GM19372 (cell line): Measurements from ENCODE around the gene GSS.

Source experiments
- ATAC-seq: cut with Tn5 transposase; IDR thresholded peaks from one replicate; pipeline ENCODE4 v1.9.1; 2021; ENCODE audit warnings: mild to moderate bottlenecking, low read depth, moderate library complexity; ENCODE audit not compliant: unreplicated experiment

Gene GSS

GRCh38 chr20:34979366-34980153, 24.0 kb upstream of the GSS start:
- no peak for ATAC-seq

DNA sequence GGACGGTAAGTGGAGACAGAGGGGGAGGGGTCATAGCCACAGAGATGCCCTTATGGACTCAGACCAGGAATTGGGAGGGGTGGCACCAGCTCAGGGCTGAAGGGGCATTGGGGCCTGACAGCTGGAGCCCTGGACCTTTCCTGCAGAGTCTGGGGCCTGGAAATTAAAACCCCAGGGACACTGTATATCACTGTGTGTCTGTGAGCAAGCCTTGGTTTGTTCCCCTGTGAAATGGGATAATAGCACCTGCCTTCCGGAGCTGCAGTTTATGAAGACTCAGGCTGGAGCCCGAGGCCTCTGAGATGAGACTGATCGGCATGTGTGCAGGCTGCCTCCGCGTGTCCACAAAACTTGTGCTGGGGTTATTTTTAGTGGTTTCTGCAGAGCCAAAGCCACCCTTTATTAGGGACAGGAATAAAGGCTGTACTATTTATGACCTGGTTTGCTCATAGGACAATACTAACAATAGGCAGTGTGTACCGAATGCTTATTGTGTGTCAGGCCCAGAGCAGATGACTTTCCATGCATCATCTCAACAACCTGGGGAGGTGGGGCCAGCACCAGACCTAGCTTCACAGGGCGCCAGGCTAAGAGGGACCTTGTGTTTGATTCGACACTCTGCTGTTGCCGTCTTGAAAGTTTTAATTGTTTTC, 22.6 kb upstream of the GSS start:
- no peak for ATAC-seq

- no peak for ATAC-seq
These were observed 21.9 kb upstream of the GSS start for GRCh38 chr20:34977365-34978091.

GRCh38 chr20:34976286-34976685, 20.7 kb upstream of the GSS start:
- no peak for ATAC-seq

DNA sequence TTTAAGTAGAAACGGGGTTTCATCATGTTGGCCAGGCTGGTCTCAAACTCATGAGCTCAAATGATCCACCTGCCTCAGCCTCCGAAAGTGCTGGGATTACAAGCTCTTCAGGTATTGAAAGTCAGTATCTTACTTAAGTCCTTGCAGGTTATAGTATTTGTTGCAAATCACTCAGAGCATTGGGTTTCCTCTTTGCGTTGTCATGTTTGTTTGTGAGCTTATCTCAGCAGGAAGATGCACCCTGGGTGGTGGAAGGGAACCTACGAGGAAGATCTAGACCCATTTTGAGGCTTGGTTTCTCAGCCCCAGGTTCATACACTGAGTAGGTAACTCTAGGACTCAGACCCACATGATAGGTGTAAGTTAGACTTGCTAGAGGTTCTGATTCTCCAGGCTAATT, 18.6 kb upstream of the GSS start:
- ATAC-seq = no peak

DNA sequence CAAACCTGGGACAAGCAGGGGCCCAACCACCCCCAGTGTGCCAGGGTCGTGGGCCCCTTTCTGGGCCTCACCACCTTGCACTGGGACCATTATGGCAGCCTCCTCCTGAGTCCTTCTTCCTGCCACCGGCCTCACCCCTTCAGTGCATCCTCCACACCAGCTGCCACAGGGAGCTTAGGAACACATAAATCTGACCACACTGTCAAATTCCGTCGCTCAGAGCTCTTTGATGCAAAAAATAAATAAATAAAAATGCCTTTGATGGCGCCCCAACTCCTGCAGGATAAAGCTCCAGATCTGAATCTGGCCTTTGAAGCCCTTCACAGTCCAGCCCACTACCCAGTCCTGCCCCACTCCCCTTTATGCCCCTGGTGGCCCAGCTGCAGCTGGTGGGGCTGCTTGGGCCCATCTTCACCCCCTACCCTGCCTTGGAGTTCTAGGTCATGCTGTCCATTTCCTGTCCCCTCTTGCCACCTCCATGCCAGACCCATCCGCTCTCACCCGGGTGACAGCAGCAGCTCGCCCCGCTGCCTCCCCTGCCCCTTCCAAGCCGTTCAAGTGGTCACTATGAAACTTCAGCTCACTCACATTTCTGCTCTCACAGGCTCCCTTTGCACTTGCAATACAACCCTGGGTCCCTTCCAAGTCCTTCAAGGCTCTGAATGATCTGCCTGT, 16.1 kb upstream of the GSS start:
- ATAC-seq = no peak

DNA sequence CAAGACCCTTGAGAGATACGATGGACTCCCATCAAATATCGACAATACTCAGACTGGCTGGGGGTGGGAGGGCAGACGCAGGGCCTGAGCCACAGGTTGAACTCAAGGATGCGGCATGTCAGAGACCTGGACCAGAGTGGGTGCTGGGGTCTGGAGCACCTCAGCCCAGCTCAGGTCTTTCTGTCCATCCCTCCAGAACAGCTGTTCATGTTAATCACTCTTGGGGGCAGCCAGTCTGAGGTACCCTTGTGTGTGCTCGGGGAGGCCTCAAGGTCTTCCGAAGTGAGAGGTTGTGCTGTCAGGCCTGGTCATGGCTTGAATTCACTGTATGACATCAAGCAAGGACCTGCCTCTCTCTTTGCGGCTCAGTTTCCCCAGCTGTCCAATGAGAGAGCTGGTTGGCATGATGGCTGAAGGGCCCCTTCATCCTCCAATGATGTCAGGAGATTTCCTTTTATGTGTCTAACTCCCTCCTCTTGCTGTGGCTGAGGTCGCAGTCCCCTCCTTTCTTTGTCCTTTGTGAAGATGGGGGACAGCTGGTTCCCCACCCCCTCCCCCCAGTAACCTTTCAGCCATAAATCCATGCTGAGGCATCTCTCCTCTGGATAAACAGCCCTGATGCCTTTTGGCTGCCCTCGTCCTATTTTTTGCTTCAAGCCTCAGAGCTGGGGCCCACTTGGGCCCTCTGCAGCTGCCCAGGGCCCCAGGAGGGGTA, 15.4 kb upstream of the GSS start:
- no peak for ATAC-seq

DNA sequence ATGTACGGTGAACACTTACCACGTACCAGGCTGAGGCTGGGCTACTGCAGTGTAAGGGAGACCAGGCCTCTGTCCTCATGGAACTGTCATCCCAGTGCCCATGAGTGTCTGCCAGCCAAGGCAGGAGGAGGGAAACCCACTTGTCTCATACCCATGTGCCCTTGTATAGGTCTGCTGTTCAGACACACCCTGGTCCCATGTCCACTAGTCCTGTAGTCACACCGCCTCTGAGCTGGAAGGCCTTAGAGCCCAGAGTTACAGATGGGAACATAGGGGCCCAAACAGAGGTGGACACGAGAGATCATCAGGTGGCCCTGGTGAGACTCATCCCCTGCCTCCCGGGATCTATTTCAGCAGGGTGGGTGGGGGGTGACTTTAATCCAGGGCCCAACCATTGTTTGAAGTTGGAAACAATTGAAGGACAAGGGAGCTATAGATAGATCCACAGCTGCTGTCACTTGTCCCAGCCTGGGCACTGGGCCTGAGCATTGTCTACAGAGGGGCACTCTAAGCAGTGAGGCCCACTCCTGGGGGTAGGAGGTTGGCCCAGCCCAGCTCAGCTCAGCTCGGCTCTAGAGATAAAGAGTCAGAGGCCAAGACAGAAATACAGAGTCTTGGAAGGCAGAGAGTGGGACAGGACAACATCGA, 14.7 kb upstream of the GSS start:
- ATAC-seq = no peak

DNA sequence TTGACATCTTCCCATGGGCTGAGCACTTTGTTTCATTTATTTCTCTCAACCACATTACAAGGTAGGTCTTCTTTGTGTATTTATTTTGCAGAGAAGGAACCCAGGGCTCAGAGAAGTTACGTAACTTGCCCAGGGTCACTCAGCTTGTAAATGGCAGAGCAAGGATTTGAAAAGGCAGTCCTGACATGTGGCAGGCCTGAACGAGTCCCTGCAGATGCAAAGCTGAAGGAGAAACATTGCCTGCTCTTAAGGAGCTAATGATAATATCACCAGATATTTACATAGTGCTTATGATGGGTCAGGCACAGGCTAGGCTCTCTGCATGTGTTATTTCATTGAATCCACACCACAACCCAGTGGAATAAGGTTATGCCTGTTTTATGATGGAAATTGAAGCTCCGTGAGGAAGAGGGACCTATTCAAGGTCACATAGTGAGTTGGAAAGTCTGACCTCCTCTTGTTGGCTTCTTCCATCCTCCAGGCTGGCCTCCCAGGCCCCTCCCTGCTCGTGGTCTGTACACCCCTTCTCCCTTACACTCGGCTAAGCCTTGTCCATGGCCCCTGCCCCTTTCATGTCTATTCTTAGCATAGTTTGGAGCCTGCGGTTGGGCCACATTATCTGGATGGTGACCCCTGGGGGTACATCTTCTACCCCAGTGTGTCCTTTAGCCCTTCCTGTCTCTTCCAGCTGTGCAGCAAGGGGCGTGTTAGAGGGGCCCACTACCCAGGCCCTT, 12.6 kb upstream of the GSS start:
- no peak for ATAC-seq

- no peak for ATAC-seq
These were observed 11.8 kb upstream of the GSS start for GRCh38 chr20:34967421-34967820.

- no peak for ATAC-seq
These were observed 9.4 kb upstream of the GSS start for GRCh38 chr20:34965051-34965450.

- ATAC-seq = no peak
These were observed 8.9 kb upstream of the GSS start for GRCh38 chr20:34964486-34964885.

DNA sequence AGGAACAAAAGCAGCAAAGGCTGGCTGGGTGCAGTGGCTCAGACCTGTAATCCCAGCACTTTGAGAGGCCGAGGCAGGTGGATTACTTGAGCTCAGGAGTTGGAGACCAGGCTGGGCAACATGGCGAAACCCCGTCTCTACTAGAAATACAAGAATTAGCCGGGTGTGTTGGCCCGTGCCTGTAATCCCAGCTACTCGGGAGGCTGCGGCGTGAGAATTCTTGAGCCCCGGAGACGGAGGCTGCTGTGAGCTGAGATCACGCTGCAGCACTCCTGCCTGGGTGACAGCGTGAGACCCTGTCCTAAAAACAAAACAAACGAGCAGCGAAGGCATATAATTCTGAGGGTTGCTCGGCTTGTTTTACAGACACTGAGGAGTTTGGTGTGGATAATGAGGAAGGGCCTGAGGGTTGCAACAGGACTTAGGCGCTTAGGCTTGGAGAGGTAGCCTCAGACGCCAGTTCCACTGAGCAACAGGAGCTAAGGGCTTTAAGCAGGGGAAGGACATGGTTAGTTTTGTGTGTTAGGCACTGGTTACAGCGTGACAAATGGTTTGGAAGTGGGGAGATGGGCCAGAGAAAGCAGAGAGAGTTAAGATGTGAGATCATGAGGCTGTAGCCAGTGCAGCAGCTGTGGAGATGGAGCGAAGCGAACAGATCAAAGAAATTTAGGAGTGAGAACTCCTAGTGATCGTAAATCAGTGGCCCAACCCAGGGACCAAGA, 1.3 kb upstream of the GSS start:
- ATAC-seq = no peak

- ATAC-seq = no peak
These were observed 444 bp upstream of the GSS start for GRCh38 chr20:34956041-34956458.

DNA sequence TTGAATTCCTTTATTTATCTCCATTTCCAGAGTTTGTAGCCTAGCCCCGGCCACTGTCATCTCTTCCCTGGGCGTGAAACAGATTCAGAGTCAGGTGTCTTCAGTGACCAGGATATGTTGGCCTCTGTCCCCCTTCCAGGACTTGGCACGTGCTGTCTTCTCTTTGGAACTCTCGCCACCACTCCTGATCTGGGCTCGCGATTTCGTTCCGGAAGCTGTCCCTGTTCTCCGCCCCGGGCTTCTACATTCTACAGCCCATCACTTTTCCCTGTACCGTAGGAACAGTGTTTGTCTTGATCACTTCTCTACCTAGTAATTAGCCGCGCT, 739 bp downstream of the GSS start:
- no peak for ATAC-seq

- no peak for ATAC-seq
These were observed 1.6 kb downstream of the GSS start for GRCh38 chr20:34953960-34954359.

DNA sequence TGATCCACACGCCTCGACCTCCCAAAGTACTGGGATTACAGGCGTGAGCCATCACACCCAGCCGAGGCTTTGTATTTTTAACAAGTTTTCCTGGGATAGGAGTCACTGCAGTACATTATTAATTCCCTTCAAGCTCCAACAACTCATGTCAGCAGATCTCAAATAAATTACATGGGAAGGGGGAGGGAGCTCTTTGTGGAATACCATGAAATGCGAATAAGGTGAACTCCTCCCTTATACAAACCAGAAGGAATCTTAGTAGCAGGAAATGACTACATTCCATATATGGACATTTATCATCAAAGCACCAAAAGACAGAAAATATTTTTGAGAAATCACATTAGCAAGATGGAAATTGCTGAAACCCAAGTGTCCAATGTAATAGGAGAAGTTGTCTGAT, 2.9 kb downstream of the GSS start:
- ATAC-seq = no peak

DNA sequence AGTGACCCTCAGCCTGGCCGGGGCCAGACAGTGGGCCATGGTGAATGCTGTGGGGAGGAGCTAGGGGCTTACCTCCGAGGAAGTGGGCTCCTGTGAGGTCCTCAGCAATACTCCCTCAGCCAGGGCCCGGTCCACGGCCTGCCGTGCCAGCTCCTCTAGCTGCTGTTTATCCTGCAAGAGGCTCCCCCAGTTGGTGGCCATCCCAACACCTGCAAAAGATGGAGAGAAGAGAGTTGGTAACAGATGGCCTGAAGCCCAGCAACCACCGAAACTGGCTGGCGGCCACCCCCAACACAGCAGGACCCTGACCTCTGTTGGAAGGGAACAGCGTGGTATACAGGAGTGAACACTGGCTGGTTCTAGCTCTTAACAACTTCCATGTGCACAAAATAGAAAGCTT, 4.0 kb downstream of the GSS start:
- ATAC-seq = no peak

GRCh38 chr20:34951252-34951651, 4.4 kb downstream of the GSS start:
- no peak for ATAC-seq
